ENCODE data around the gene PCYT2. TPM values are rescaled to one million over a fixed set of nuclear protein-coding genes. Genes with fewer than 3 reads are reported as not detected.

Gene PCYT2
- total RNA-seq, 1 experiment from 2014 or later: 51.5 TPM

DNA sequence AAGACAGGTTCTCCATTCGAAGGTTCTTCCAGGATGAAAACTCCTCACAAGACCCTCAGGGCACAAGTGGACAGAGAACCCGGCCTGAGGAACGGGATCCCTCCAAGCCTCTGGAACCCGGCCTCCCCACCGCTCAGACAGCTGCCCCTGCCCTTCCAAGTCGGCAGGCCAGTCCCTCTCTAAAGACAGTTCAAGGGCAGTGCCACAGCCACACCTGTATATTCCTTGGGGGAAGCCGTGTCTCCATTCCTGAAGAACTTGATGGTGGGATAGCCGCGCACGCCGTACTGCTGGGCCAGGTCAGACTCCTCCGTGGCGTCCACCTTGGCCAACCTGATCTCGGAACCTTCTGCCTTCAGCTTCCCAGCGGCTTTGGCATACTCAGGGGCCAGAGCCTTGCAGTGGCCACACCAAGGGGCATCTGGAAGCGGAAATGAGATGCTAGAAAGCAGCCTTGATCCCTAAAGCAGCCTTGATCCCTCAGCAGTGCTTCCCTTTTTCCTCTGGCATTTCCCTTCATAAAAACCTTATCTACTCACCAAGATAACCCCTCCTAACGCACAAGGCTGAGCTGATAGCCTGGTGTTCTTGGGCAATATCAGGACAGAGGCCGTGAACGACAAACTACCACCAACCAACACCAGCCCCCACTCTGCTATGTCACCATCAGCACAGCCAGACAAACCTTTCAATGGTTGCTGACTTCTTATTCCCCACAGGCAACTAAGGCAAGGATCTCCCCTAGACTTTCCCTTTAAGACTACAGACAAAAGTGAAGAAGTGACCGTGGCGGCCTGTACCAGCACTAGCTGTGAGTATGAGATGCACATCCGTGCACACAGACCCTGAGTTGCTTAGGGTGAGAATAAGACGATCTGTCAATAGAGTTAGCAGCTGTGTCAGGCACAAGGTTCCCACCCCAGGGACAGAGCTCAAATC is 52.0 kb downstream of the PCYT2 start:
- ATAC-seq (no peak), DNase-seq (ENCODE audit: low read depth, low spot score) (no peak)
- Histone ChIP-seq H4K20me1 (ENCODE audit: insufficient read depth) (peaks cover 7% of the 10 kb centered on the region; the same call in 1 of the 2 replicates), H3K4me3 (replicated peaks in 1 of 2; ENCODE audit: low read depth in 1 of 2, low read length in 2 of 2) (peak overlapping the region; percentile 81 to 92), H3K27me3 (ENCODE audit: insufficient read depth, low read length) (no peaks in the 10 kb centered on the region), H3K9me2 (ENCODE audit: insufficient read depth) (no peaks in the 10 kb centered on the region), H3K9ac (ENCODE audit: low read length) (peak overlapping the region; percentile 94), H2AFZ (ENCODE audit: low read depth, low read length, poor library complexity, severe bottlenecking) (no peak overlapping the region), H3K79me2 (ENCODE audit: insufficient read depth, low read length) (peaks cover 93% of the 10 kb centered on the region), H3K36me3 (ENCODE audit: control insufficient read depth in 1 of 2, insufficient read depth in 2 of 2, low read length in 2 of 2) (peaks cover 35 to 60% of the 10 kb centered on the region in 2 experiments), H3K9me3 (ENCODE audit: control insufficient read depth in 1 of 2, insufficient read depth in 1 of 2, low read depth in 1 of 2, low read length in 2 of 2) (no peaks in the 10 kb centered on the region), H3K27ac (ENCODE audit: low read depth, low read length) (peak overlapping the region; percentile 94), H3K4me1 (ENCODE audit: control insufficient read depth in 1 of 2, insufficient read depth in 2 of 2, low read length in 2 of 2) (peaks cover 18 to 46% of the 10 kb centered on the region in 2 experiments), H3K4me2 (ENCODE audit: low read length) (peak overlapping the region; percentile 95)
- TF ChIP-seq JUND (IDR thresholded peaks at IDR 0.05) (no peak), CEBPB (IDR thresholded peaks at IDR 0.05; ENCODE audit: low read depth) (no peak), POLR2AphosphoS5 (IDR thresholded peaks at IDR 0.05; ENCODE audit: low read depth, low read length) (peak; percentile 19; the same call in 1 of the 2 replicates)
- TF ChIP-seq, protein P1, sequence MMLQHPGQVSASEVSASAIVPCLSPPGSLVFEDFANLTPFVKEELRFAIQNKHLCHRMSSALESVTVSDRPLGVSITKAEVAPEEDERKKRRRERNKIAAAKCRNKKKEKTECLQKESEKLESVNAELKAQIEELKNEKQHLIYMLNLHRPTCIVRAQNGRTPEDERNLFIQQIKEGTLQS (IDR thresholded peaks at IDR 0.05): no peak
- TF ChIP-seq, protein P2, sequence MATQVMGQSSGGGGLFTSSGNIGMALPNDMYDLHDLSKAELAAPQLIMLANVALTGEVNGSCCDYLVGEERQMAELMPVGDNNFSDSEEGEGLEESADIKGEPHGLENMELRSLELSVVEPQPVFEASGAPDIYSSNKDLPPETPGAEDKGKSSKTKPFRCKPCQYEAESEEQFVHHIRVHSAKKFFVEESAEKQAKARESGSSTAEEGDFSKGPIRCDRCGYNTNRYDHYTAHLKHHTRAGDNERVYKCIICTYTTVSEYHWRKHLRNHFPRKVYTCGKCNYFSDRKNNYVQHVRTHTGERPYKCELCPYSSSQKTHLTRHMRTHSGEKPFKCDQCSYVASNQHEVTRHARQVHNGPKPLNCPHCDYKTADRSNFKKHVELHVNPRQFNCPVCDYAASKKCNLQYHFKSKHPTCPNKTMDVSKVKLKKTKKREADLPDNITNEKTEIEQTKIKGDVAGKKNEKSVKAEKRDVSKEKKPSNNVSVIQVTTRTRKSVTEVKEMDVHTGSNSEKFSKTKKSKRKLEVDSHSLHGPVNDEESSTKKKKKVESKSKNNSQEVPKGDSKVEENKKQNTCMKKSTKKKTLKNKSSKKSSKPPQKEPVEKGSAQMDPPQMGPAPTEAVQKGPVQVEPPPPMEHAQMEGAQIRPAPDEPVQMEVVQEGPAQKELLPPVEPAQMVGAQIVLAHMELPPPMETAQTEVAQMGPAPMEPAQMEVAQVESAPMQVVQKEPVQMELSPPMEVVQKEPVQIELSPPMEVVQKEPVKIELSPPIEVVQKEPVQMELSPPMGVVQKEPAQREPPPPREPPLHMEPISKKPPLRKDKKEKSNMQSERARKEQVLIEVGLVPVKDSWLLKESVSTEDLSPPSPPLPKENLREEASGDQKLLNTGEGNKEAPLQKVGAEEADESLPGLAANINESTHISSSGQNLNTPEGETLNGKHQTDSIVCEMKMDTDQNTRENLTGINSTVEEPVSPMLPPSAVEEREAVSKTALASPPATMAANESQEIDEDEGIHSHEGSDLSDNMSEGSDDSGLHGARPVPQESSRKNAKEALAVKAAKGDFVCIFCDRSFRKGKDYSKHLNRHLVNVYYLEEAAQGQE (IDR thresholded peaks at IDR 0.05; ENCODE audit: low read depth): no peak
- ChIA-PET POLR2A (interaction anchor here (0.9 to 1.2 kb wide), 2 partner anchors 26 to 156 kb away, joined by 3 read pairs; partner anchors contain the start of genes MCRIP1 and MRPL12), CTCF (interaction anchor here (0.7 kb wide), 1 partner anchor 37 kb away, joined by 3 read pairs; no protein-coding TSS in a partner anchor), RAD21 (ENCODE audit: low non-redundant PET in 1 of 2, low total read pairs in 2 of 2, uncharacterized antibody in 2 of 2, unreplicated experiment in 2 of 2) (interaction anchor here in 1 of 2 experiments (0.6 kb wide), 1 partner anchor 68 kb away, joined by 3 read pairs; the partner anchor contains the start of gene MAFG)
- intact Hi-C loops (cut with micrococcal nuclease): no loop called here
- BruUV-seq (replicated peaks): TSS peak; percentile 71
